WTC11 (cell line): ENCODE measurements around the gene PLET1. TPM values are rescaled to one million over a fixed set of nuclear protein-coding genes. Genes with fewer than 3 reads are reported as not detected.

ENCODE experiments used
- ATAC-seq: fragments of 200-7000 bp; cut with Tn5 transposase; 2 replicates; pipeline ENCODE4 v1.10.0; 2021; ENCODE audit warnings: mild to moderate bottlenecking, moderate library complexity
- CTCF ChIA-PET: fragments of 300-600 bp; sonication (Branson Sonifier 250); formaldehyde crosslinking; loops from one replicate; lab custom pipeline; 2021; ENCODE audit warnings: antibody characterized with exemption; lab: Charles Lee
- POLR2A ChIA-PET: fragments of 350-600 bp; sonication (Branson Sonifier 250); formaldehyde crosslinking; loops from one replicate; lab custom pipeline; 2021; ENCODE audit warnings: antibody characterized with exemption; lab: Charles Lee
- DNase-seq: peaks from one replicate; pipeline ENCODE4 v3.0.0; 2021; ENCODE audit warnings: low spot score
- H3K27ac Mint-ChIP-seq: 2 replicates; pipeline ENCODE4 v1.8.0; 2021; ENCODE audit warnings: mixed read lengths
- H3K27me3 Mint-ChIP-seq: 2 replicates; pipeline ENCODE4 v1.8.0; 2021; ENCODE audit warnings: low read depth, mild to moderate bottlenecking, moderate library complexity, mixed read lengths
- H3K36me3 Mint-ChIP-seq: 2 replicates; pipeline ENCODE4 v1.8.0; 2021; ENCODE audit warnings: mixed read lengths
- H3K4me1 Mint-ChIP-seq: 2 replicates; pipeline ENCODE4 v1.8.0; 2022; ENCODE audit warnings: mixed read lengths
- H3K4me3 Mint-ChIP-seq: 2 replicates; pipeline ENCODE4 v1.8.0; 2021; ENCODE audit warnings: mild to moderate bottlenecking, moderate library complexity, mixed read lengths
- H3K9me3 Mint-ChIP-seq: 2 replicates; pipeline ENCODE4 v1.8.0; 2021; ENCODE audit warnings: mixed read lengths
- GABPB1 ChIP-seq: sonication (generic); formaldehyde crosslinking; IDR thresholded peaks from 2 replicates; pipeline ENCODE4 v1.8.1; 2023; ENCODE audit warnings: mild to moderate bottlenecking, missing genetic modification reagents
- GRHL2 ChIP-seq: fragments of 250-450 bp; sonication (Bioruptor Pico); IDR thresholded peaks from 2 replicates; pipeline ENCODE4 v1.8.0; 2022; ENCODE audit warnings: mild to moderate bottlenecking, moderate library complexity; ENCODE audit not compliant: insufficient replicate concordance, severe bottlenecking
- MXD4 ChIP-seq: fragments of 250-450 bp; sonication (Bioruptor Pico); IDR thresholded peaks from 2 replicates; pipeline ENCODE4 v1.8.0; 2021; ENCODE audit warnings: mild to moderate bottlenecking, moderate library complexity, borderline replicate concordance
- NFATC4 ChIP-seq: fragments of 250-450 bp; sonication (Bioruptor Pico); IDR thresholded peaks from 2 replicates; pipeline ENCODE4 v1.9.0; 2021; ENCODE audit warnings: mild to moderate bottlenecking
- NR3C1 ChIP-seq: sonication (generic); formaldehyde crosslinking; conservative IDR thresholded peaks from 2 replicates; pipeline ENCODE4 v1.8.1; 2023; ENCODE audit warnings: low read depth, mild to moderate bottlenecking, missing genetic modification reagents
- PRRX2 ChIP-seq: fragments of 250-450 bp; sonication (Bioruptor Pico); IDR thresholded peaks from 2 replicates; pipeline ENCODE4 v1.8.0; 2021; ENCODE audit warnings: mild to moderate bottlenecking
- RORB ChIP-seq: fragments of 250-450 bp; sonication (Bioruptor Pico); IDR thresholded peaks from 2 replicates; pipeline ENCODE4 v1.9.0; 2021; ENCODE audit warnings: mild to moderate bottlenecking
- SP1 ChIP-seq: sonication (generic); formaldehyde crosslinking; conservative IDR thresholded peaks from 2 replicates; pipeline ENCODE4 v1.8.1; 2022; ENCODE audit warnings: missing genetic modification reagents
- ZBTB21 ChIP-seq: sonication (generic); formaldehyde crosslinking; IDR thresholded peaks from 2 replicates; pipeline ENCODE4 v1.8.1; 2023; ENCODE audit warnings: mild to moderate bottlenecking, missing genetic modification reagents, borderline replicate concordance
- ZNF121 ChIP-seq: sonication (generic); formaldehyde crosslinking; IDR thresholded peaks from 2 replicates; pipeline ENCODE4 v1.8.0; 2023; ENCODE audit warnings: missing genetic modification reagents
- ZNF232 ChIP-seq: sonication (generic); formaldehyde crosslinking; IDR thresholded peaks from 2 replicates; pipeline ENCODE4 v1.8.0; 2022; ENCODE audit warnings: mild to moderate bottlenecking, missing genetic modification reagents
- total RNA-seq: library from RNA; stranded (reverse); gene quantifications from 3 replicates; pipeline ENCODE4 v1.2.3, GENCODE V29; 2021
- TF ChIP-seq, protein P1 (sequence below): sonication (generic); formaldehyde crosslinking; conservative IDR thresholded peaks from 2 replicates; pipeline ENCODE4 v1.8.1; 2023; ENCODE audit warnings: mild to moderate bottlenecking, low read depth, missing genetic modification reagents, moderate library complexity
- TF ChIP-seq, protein P2 (sequence below): fragments of 250-450 bp; sonication (Bioruptor Pico); IDR thresholded peaks from 2 replicates; pipeline ENCODE4 v1.9.0; 2021; ENCODE audit warnings: mild to moderate bottlenecking
- TF ChIP-seq, protein P3 (sequence below): sonication (generic); formaldehyde crosslinking; IDR thresholded peaks from 2 replicates; pipeline ENCODE4 v1.8.1; 2022; ENCODE audit warnings: mild to moderate bottlenecking, missing genetic modification reagents, moderate library complexity, borderline replicate concordance
- TF ChIP-seq, protein P4 (sequence below): sonication (generic); formaldehyde crosslinking; IDR thresholded peaks from 2 replicates; pipeline ENCODE4 v1.8.1; 2023; ENCODE audit warnings: mild to moderate bottlenecking, missing genetic modification reagents, moderate library complexity
- TF ChIP-seq, protein P5 (sequence below): fragments of 250-450 bp; sonication (Bioruptor Pico); conservative IDR thresholded peaks from 2 replicates; pipeline ENCODE4 v1.9.0; 2021; ENCODE audit warnings: mild to moderate bottlenecking

Gene PLET1
- total RNA-seq, 1 experiment from 2014 or later: not detected

DNA sequence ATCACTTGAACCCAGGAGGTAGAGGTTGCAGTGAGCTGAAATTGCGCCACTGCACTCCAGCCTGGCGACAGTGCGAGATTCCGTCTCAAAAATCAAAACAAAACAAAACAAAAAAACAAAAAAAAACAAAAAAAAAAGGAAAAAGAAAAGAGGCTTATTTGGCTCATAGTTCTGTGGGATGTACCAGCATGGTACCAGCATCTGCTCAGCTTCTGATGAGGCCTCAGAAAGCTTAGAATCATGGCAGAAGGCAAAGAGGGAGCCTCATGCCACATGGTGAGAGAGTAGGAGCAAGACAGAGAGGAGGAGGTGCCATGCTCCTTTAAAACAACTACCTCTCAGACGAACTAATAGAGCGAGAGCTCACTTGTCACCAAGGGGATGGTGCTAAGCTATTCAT is 45.0 kb downstream of the PLET1 start:
- H3K27me3 Mint-ChIP-seq: peaks cover 8% of the 10 kb centered on the region
- no peak for DNase-seq
- CTCF ChIA-PET: interaction anchor here (0.9 to 1.3 kb wide), 2 partner anchors 65 to 239 kb away, joined by 3 to 7 read pairs; no protein-coding TSS in a partner anchor
- TF ChIP-seq SP1 (CRISPR knock-in tag) (no peak), ZNF232 (CRISPR knock-in tag) (no peak), PRRX2 (CRISPR knock-in tag) (no peak), GRHL2 (CRISPR knock-in tag) (no peak)
- TF ChIP-seq, all 79 proteins: peak for 0
- H3K27ac Mint-ChIP-seq: no peak overlapping the region
- ATAC-seq: no peak
- H3K9me3 Mint-ChIP-seq: no peaks in the 10 kb centered on the region
- POLR2A ChIA-PET: no interaction called here
- H3K4me1 Mint-ChIP-seq: no peaks in the 10 kb centered on the region
- no peak overlapping the region for H3K4me3 Mint-ChIP-seq
- H3K36me3 Mint-ChIP-seq: no peaks in the 10 kb centered on the region

DNA sequence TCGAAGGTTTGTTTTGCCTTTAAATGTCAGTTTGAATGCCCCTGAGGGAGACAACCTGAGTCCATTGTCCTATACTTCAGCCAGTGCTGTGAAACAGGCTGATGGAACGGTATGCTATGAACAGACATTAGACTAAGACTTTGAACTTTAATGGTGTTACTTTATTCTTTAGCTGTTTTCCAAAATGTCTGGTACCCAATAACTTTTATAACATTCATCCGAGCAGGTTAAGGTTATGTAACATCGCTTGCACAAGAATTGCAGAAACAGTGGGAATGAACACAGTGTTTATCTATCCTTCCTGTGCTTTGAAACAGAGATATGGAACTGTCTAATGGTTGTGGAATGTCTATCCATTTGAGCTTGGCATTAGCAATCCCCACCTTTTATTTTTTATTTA is 46.9 kb downstream of the PLET1 start:
- H3K9me3 Mint-ChIP-seq: no peaks in the 10 kb centered on the region

DNA sequence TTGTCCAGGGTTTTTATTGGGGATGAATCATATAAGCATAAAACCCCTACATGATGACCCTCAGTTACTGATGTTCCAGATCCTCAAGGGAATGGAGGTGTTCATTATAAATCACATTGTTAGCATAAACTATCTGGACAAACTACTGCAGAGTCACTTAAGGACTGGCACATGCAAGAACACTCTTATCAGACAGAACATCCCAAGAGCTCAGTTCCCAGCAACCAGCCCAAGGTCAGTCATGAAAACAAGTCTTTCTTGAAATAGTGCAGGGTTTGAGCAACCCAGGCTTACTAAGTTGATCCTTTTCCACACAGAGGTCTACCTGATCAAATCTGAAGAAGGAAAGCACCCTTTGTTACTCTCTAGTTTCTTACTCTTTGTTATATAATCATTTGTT is 48.0 kb downstream of the PLET1 start:
- H3K27me3 Mint-ChIP-seq: peaks cover 16% of the 10 kb centered on the region
- TF ChIP-seq MXD4 (no peak), NR3C1 (CRISPR knock-in tag) (no peak), ZBTB21 (CRISPR knock-in tag) (no peak), PRRX2 (CRISPR knock-in tag) (no peak), NFATC4 (CRISPR knock-in tag) (no peak)
- TF ChIP-seq, protein P1, sequence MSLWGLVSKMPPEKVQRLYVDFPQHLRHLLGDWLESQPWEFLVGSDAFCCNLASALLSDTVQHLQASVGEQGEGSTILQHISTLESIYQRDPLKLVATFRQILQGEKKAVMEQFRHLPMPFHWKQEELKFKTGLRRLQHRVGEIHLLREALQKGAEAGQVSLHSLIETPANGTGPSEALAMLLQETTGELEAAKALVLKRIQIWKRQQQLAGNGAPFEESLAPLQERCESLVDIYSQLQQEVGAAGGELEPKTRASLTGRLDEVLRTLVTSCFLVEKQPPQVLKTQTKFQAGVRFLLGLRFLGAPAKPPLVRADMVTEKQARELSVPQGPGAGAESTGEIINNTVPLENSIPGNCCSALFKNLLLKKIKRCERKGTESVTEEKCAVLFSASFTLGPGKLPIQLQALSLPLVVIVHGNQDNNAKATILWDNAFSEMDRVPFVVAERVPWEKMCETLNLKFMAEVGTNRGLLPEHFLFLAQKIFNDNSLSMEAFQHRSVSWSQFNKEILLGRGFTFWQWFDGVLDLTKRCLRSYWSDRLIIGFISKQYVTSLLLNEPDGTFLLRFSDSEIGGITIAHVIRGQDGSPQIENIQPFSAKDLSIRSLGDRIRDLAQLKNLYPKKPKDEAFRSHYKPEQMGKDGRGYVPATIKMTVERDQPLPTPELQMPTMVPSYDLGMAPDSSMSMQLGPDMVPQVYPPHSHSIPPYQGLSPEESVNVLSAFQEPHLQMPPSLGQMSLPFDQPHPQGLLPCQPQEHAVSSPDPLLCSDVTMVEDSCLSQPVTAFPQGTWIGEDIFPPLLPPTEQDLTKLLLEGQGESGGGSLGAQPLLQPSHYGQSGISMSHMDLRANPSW (CRISPR knock-in tag): no peak
- TF ChIP-seq, protein P2, sequence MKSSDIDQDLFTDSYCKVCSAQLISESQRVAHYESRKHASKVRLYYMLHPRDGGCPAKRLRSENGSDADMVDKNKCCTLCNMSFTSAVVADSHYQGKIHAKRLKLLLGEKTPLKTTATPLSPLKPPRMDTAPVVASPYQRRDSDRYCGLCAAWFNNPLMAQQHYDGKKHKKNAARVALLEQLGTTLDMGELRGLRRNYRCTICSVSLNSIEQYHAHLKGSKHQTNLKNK (CRISPR knock-in tag): no peak
- TF ChIP-seq, protein P3, sequence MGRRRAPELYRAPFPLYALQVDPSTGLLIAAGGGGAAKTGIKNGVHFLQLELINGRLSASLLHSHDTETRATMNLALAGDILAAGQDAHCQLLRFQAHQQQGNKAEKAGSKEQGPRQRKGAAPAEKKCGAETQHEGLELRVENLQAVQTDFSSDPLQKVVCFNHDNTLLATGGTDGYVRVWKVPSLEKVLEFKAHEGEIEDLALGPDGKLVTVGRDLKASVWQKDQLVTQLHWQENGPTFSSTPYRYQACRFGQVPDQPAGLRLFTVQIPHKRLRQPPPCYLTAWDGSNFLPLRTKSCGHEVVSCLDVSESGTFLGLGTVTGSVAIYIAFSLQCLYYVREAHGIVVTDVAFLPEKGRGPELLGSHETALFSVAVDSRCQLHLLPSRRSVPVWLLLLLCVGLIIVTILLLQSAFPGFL: no peak
- TF ChIP-seq, protein P4, sequence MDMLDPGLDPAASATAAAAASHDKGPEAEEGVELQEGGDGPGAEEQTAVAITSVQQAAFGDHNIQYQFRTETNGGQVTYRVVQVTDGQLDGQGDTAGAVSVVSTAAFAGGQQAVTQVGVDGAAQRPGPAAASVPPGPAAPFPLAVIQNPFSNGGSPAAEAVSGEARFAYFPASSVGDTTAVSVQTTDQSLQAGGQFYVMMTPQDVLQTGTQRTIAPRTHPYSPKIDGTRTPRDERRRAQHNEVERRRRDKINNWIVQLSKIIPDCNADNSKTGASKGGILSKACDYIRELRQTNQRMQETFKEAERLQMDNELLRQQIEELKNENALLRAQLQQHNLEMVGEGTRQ (CRISPR knock-in tag): no peak
- TF ChIP-seq, protein P5, sequence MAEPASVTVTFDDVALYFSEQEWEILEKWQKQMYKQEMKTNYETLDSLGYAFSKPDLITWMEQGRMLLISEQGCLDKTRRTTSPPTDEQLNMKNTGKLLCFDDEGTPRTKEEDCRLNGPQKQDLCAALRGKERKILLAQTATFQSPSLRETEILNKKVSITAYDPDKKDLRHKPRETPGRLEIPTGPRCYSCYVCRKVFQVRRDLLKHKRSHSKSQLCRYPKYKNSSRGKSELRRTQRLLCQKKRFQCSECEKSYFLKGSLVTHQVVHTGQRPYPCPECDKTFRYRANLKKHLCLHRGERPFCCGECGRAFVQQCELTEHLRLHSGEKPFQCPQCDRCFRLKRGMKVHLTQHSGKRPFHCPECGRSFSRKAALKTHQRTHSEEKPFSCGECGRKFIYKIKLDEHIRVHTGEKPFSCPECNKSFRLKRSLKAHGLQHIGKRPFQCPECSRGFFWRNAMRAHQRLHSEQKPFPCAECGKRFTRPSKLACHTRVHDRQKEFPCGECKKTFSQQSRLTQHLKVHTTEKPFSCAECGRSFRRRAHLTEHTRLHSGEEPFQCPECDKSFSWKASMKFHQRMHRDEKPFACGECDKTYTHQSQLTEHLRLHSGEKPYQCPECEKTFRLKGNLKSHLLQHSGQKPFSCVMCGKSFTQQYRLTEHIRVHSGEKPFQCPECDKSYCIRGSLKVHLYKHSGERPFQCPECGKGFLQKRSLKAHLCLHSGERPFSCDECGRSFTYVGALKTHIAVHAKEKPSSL: no peak
- ATAC-seq (no peak), DNase-seq (no peak)
- H3K4me1 Mint-ChIP-seq: no peaks in the 10 kb centered on the region
- no peaks in the 10 kb centered on the region for H3K36me3 Mint-ChIP-seq
- ChIA-PET CTCF (interaction anchor here (1.1 kb wide), 1 partner anchor 68 kb away, joined by 3 read pairs; no protein-coding TSS in a partner anchor), POLR2A (no interaction called here)
- no peak overlapping the region for H3K4me3 Mint-ChIP-seq
- no peak overlapping the region for H3K27ac Mint-ChIP-seq
- no peaks in the 10 kb centered on the region for H3K9me3 Mint-ChIP-seq

More for the DNA sequence above, 46.9 kb downstream of the PLET1 start:
- no peaks in the 10 kb centered on the region for H3K4me1 Mint-ChIP-seq
- POLR2A ChIA-PET: no interaction called here
- ATAC-seq: no peak
- no peaks in the 10 kb centered on the region for H3K36me3 Mint-ChIP-seq
- no peak overlapping the region for H3K27ac Mint-ChIP-seq
- TF ChIP-seq RORB (CRISPR knock-in tag) (no peak), GABPB1 (CRISPR knock-in tag) (peak; percentile 33; the same call in 1 of the 2 replicates), ZNF121 (CRISPR knock-in tag) (no peak)
- H3K4me3 Mint-ChIP-seq: no peak overlapping the region
- H3K27me3 Mint-ChIP-seq: peaks cover 16% of the 10 kb centered on the region
- CTCF ChIA-PET: interaction anchor here (0.6 kb wide), 1 partner anchor 51 kb away, joined by 3 read pairs; no protein-coding TSS in a partner anchor
- DNase-seq: no peak
